DOHH2 (cell line): Measurements from ENCODE around the gene KREMEN2.

Source experiments
- CTCF ChIP-seq: fragments of 200-600 bp; sonication (generic); IDR thresholded peaks from one replicate; pipeline ENCODE4 v1.5.1; 2014; ENCODE audit warnings: antibody characterized with exemption, mild to moderate bottlenecking, low read depth, low read length; ENCODE audit not compliant: poor library complexity, severe bottlenecking
- EZH2phosphoT487 ChIP-seq: fragments of 200-600 bp; sonication (generic); IDR thresholded peaks from 2 replicates; pipeline ENCODE4 v1.6.1; 2017; ENCODE audit warnings: borderline replicate concordance, mild to moderate bottlenecking, antibody characterized with exemption, low read length, moderate library complexity, mixed read lengths

GRCh38 chr16:2936436-2937011 lies 27.6 kb upstream of the KREMEN2 start:
- TF ChIP-seq CTCF = no peak
- no peak for TF ChIP-seq EZH2phosphoT487
